ENCODE results near the gene LAG3.

GRCh38 chr12:6819106-6820030, 47.0 kb downstream of the LAG3 start:
- TF ChIP-seq CTCF (IDR thresholded peaks at IDR 0.05 in 8 of 11, conservative IDR thresholded peaks at IDR 0.05 in 3 of 11) (no peak), POLR2A (IDR thresholded peaks at IDR 0.05) (no peak), POLR2AphosphoS5 (IDR thresholded peaks at IDR 0.05) (no peak)

Data from spleen (tissue), 7 donors.